Panc1 (cell line): Measurements from ENCODE around the gene ECI2. TPM values are rescaled to one million over a fixed set of nuclear protein-coding genes. Genes with fewer than 3 reads are reported as not detected.

Experiments used
- ATAC-seq: fragments of 200-7000 bp; cut with Tn5 transposase; 2 replicates; pipeline ENCODE4 v1.9.1; 2020; ENCODE audit warnings: mild to moderate bottlenecking, moderate library complexity
- BruUV-seq: library from RNA; stranded (reverse); fragments of 400-500 nt; replicated peaks from 2 replicates; lab custom pipeline; 2021; lab: Mats Ljungman, UMichigan
- CTCF ChIA-PET: fragments of 300-600 bp; sonication (Branson Sonifier 250); formaldehyde crosslinking; loops from one replicate; lab custom pipeline; 2022; ENCODE audit warnings: antibody characterized with exemption; lab: Charles Lee
- POLR2A ChIA-PET: fragments of 300-600 bp; sonication (Branson Sonifier 250); formaldehyde crosslinking; loops from one replicate; lab custom pipeline; 2022; ENCODE audit warnings: antibody characterized with exemption; lab: Charles Lee
- DNase-seq: peaks from one replicate; pipeline ENCODE4 v3.0.0-alpha.2; 2010; ENCODE audit warnings: low read depth, low spot score
- H3K27ac ChIP-seq: 2 replicates; pipeline ENCODE4 v1.5.1; 2011; ENCODE audit warnings: mild to moderate bottlenecking, low read length, inconsistent platforms
- H3K27me3 ChIP-seq: fragments of 200-500 bp; sonication (Bioruptor generic); 2 replicates; pipeline ENCODE4 v1.6.0; 2014; ENCODE audit warnings: low read length, inconsistent platforms; ENCODE audit not compliant: control insufficient read depth, insufficient read depth
- H3K36me3 ChIP-seq: fragments of 200-500 bp; sonication (Bioruptor generic); 2 replicates; pipeline ENCODE4 v1.5.1; 2014; ENCODE audit warnings: inconsistent platforms, mild to moderate bottlenecking, low read length, moderate library complexity; ENCODE audit not compliant: control insufficient read depth, insufficient read depth
- H3K4me1 ChIP-seq: 2 replicates; pipeline ENCODE4 v1.5.1; 2011; ENCODE audit warnings: inconsistent platforms, mild to moderate bottlenecking, low read length, moderate library complexity; ENCODE audit not compliant: control insufficient read depth, insufficient read depth
- H3K4me3 ChIP-seq, 2 experiments: 2 replicates each; pipeline ENCODE4 v1.5.1; 2011 to 2012; ENCODE audit warnings: low read depth in 2 of 2, low read length in 2 of 2, mild to moderate bottlenecking in 2 of 2, inconsistent platforms in 1 of 2, moderate library complexity in 1 of 2
- H3K9me3 ChIP-seq: fragments of 200-500 bp; sonication (Bioruptor generic); 2 replicates; pipeline ENCODE4 v1.5.1; 2014; ENCODE audit warnings: low read depth, mild to moderate bottlenecking, inconsistent platforms, low read length, moderate library complexity; ENCODE audit not compliant: control insufficient read depth, insufficient read depth
- CTCF ChIP-seq: fragments of 450-650 bp; IDR thresholded peaks from 2 replicates; pipeline ENCODE4 v1.5.1; 2017; ENCODE audit warnings: mild to moderate bottlenecking
- POLR2AphosphoS5 ChIP-seq: IDR thresholded peaks from 2 replicates; pipeline ENCODE4 v1.6.1; 2012; ENCODE audit warnings: mild to moderate bottlenecking, low read depth, low read length, moderate library complexity
- REST ChIP-seq, 2 experiments: IDR thresholded peaks; 2 replicates each; pipeline ENCODE4 v1.6.1; 2011 to 2012; ENCODE audit warnings: low read depth in 2 of 2, control low read depth in 1 of 2, low read length in 1 of 2, mild to moderate bottlenecking in 1 of 2, moderate library complexity in 1 of 2; ENCODE audit not compliant: insufficient read depth in 1 of 2
- SIN3A ChIP-seq: IDR thresholded peaks from 2 replicates; pipeline ENCODE4 v1.6.1; 2012; ENCODE audit warnings: low read depth, mild to moderate bottlenecking, low read length, moderate library complexity, borderline replicate concordance; ENCODE audit not compliant: insufficient read depth
- TCF7L2 ChIP-seq: IDR thresholded peaks from 2 replicates; pipeline ENCODE4 v1.6.1; 2011; ENCODE audit warnings: mild to moderate bottlenecking, low read depth, low read length, inconsistent platforms
- in situ Hi-C: cut with HindIII; loops from 2 replicates; pipeline ENCODE4 v1.10.0; 2016; ENCODE audit warnings: low sequenced_read_pairs, low pct_unique_long_range_greater_than_20kb
- intact Hi-C: fragments of 100-400 bp; cut with micrococcal nuclease; formaldehyde crosslinking; loops from one replicate; pipeline ENCODE4 v1.10.0; 2022; ENCODE audit not compliant: unreplicated experiment
- total RNA-seq: library from RNA; stranded (reverse); gene quantifications from one replicate; pipeline ENCODE4 v1.2.1, GENCODE V29; 2021; ENCODE audit not compliant: unreplicated experiment

Gene ECI2
- total RNA-seq, 1 experiment from 2014 or later: 34.5 TPM

- TF ChIP-seq TCF7L2: no peak
- no peak for TF ChIP-seq REST (IDR thresholded peaks at IDR 0.05; ENCODE audit: insufficient read depth in 1 of 2, low read depth in 2 of 2, low read length in 1 of 2)
- no peak for TF ChIP-seq CTCF
- TF ChIP-seq SIN3A: no peak
- no peak for TF ChIP-seq POLR2AphosphoS5
- Histone ChIP-seq H3K9me3 (0 out of 2 replicates have a peak, but pooled peaks cover 4% of the 10 kb centered on the region), H3K36me3 (no peaks in the 10 kb centered on the region), H3K4me1 (no peaks in the 10 kb centered on the region), H3K4me3 (no peak overlapping the region), H3K27me3 (no peaks in the 10 kb centered on the region; the same call in 1 of the 2 replicates), H3K27ac (no peak overlapping the region)
- in situ Hi-C loops (no loop called here), intact Hi-C loops (no loop called here)
- no peak for DNase-seq
- ChIA-PET POLR2A (no interaction called here), CTCF (no interaction called here)
- no TSS peak for BruUV-seq
- no peak for ATAC-seq
These were observed 37.0 kb upstream of the ECI2 start for GRCh38 chr6:4172368-4172767.

GRCh38 chr6:4170297-4170696 is 34.9 kb upstream of the ECI2 start:
- intact Hi-C loops: no loop called here
- no peak for ATAC-seq
- TF ChIP-seq SIN3A (no peak), REST (IDR thresholded peaks at IDR 0.05; ENCODE audit: insufficient read depth in 1 of 2, low read depth in 2 of 2, low read length in 1 of 2) (no peak), POLR2AphosphoS5 (no peak), CTCF (no peak), TCF7L2 (no peak)
- in situ Hi-C loops: no loop called here
- H3K27me3 ChIP-seq: no peaks in the 10 kb centered on the region
- no peak overlapping the region for H3K27ac ChIP-seq
- POLR2A ChIA-PET: no interaction called here
- H3K4me1 ChIP-seq: no peaks in the 10 kb centered on the region
- H3K36me3 ChIP-seq: no peaks in the 10 kb centered on the region
- CTCF ChIA-PET: no interaction called here
- H3K4me3 ChIP-seq: no peak overlapping the region
- 0 out of 2 replicates have a peak, but pooled peaks cover 4% of the 10 kb centered on the region for H3K9me3 ChIP-seq
- no TSS peak for BruUV-seq
- no peak for DNase-seq
